HG02973 (cell line): ENCODE measurements around the gene ARHGAP24.
A peak's percentile ranks its signal among the peaks of the same experiment; 100 is the strongest.

Source experiments
- ATAC-seq: cut with Tn5 transposase; IDR thresholded peaks from one replicate; pipeline ENCODE4 v1.9.1; 2021; ENCODE audit warnings: moderate library complexity; ENCODE audit not compliant: unreplicated experiment

ARHGAP24 gene

DNA sequence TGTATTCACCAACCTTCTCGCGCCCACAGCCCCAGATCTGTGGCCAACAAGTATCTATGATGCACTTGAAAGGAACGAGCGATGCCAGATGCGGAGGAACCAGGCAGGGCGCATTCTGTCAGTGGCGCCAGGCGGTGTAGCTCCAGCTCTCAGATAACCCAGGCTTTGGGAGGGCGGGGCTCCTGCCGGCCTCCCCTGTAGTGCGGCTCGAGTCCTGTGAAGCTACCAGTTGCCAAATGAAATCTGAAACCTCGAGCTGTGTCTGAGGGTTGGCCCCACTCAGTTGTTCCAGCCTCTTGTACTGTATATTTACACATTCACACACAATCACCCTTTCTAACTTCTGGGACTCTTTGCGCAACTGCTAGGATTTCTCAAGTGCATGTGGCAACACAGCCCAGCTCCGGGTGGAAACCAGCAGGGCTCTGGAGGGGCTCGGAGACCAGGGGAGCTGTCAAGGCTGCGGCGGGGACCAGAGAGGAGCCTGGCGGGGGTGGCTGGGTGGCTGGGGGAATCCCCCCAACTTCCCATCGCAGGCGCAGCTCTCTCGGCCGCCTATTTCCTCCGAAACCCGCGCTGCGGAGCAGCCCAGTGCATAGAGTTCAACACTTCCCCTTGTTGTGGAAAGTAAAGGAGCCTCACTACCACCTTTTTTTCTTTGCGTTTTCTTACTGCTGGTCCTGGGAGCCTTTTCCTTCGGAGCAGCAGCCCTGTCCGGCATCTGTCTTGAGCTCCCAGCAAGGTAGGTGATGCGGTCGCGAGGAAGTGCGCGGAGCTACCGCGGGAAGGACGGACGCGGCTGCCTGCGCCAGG lies at the start of gene ARHGAP24:
TSS of gene ARHGAP24 (plus strand) at position 333 of the 813 bp plus-strand sequence.
- ATAC-seq: peak; percentile 86

DNA sequence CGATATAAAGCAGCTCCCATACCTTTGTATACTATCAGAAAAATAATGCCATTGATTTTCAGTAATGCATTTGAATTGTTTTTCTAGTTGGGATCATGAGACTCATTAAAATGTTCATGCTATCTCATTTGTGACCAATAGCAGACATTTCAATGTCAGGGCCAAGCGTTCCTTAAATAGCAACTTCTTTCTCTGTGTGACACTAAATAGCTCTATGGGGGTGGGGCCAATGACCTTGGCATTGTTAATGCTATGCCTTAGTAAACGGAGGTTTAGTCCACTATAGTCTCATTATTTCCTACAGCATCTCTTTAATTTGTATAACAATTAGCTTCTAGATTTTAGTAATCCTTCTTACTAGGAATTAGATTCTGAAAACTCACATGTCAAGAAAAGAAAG lies 48.6 kb upstream of the ARHGAP24 start:
- no peak for ATAC-seq

DNA sequence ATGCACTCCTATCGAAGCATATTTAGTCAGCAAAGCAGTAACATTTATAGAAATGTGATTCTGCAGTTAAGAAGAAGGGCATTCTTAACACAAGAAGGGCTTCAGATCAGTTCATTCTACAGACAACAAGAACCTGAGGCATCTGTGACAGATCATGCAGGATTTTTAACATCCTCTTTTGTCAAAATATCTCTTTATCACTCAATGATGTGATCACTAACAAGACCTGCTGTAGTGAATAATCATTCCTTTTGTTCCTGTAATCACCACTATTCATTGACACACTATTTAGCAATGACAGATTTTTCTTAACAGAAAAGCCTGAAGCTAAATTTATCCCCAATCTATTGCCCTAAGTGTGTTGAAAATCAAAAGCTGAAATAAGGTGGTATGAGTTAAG lies 47.8 kb upstream of the ARHGAP24 start:
- no peak for ATAC-seq

DNA sequence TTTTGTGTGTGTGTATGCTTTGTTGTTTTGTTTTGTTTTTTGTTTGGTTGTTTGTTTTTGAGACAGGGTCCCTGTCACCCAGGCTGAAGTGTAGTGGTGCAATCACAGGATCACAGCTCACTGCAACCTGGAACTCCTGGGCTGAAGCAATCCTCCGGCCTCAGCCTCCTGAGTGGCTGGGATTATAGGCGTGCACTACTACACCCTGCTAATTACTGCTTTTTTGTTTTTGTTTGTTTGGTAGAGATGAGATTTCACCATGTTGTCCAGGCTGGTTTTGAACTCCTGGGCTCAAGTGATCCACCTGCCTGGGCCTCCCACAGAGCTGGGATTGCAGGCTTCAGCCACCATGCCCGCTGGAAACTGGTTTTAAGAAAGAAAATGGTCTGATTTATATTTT lies 44.7 kb upstream of the ARHGAP24 start:
- ATAC-seq: no peak

DNA sequence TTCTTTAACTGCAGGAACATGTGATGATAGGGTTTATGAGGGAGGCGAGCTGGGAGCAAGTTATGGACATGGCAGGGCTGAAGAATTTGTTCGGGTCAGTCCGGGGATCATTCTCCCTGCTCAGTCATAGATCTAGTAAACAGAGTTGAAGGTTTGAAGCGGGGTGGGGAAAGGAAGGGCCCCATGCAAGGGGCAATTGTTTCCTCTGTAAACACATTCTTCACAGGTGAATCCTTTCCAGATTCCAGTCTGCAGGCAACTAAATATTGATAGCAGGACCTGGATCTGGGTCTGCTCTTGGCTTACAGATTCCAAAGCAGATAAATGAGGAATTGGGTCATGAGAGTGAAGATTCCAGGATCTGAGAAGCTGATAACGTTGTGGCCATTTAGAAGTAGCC lies 44.3 kb upstream of the ARHGAP24 start:
- ATAC-seq: no peak

DNA sequence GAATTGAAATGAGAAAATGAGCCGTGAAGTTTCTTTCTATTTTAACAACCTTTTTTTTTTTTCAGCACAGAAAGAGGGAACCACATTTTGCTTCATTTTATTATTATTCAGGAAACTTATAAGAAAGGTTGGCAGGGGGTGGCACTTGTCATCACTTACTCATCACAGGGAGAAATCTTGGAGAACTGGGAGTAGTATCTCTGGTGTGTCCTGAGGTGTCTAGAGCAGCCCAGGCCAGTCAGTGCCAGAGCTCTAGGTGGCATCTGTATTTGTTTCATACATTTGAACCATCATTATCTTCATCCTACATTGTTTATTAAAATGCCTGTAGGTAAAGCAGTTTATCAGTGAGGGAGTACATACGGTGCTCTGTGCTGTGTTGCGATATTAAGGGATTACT lies 43.8 kb upstream of the ARHGAP24 start:
- ATAC-seq: no peak

DNA sequence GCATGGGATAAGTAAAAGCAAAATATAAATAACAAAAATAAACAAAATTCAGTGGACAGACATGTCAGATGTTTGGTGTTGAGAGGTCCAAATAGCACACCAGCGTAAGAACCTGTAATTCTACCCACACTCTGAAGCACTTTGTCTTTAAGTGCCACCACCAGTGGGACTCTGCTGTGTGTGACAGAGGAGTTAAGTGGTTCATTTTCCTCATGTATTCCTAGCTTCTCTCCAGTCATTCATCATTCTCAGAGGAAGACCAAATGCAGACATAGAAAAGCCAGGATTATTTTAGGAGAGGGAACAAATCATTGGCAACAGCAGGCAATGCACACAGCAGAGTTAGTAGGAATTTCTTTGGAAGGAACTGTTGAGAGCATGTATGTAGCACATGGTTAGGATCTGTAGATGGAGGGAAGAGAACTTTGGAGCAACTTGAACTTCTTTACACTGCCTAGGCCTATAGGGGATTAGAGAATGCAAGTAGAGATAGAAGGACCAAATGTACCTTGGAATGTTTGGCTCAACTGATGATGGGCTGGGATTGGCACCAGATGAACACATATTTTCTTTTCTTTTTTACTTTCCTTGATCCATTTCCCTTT lies 43.0 kb upstream of the ARHGAP24 start:
- no peak for ATAC-seq

DNA sequence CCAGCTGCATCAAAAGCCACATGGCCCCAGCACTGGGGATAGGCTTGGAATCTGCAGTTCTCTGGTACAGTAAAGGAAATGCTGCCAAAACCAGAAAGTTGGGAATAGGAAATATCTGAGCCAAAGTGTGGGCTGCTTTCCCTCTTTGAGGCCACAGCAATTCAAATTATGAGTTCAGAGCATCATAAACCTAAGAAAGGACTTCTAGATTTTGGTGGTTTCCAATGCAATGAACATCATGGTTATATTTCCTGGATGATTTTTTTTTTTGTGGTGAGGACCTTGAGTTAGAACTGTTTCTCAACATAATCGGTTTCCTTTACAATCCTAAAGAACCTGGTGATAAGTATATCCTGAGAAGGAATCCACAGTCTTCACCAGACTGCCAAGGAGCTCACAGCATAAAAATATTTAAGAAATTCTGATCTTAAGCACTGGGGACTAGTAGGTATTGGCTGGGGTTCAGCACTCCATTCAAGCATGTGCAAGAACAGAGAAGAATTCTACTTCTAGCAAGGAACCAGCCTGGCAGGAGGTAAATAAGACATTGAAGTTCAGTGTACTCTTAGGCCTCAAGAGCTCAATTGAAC lies 29.8 kb upstream of the ARHGAP24 start:
- ATAC-seq: no peak

DNA sequence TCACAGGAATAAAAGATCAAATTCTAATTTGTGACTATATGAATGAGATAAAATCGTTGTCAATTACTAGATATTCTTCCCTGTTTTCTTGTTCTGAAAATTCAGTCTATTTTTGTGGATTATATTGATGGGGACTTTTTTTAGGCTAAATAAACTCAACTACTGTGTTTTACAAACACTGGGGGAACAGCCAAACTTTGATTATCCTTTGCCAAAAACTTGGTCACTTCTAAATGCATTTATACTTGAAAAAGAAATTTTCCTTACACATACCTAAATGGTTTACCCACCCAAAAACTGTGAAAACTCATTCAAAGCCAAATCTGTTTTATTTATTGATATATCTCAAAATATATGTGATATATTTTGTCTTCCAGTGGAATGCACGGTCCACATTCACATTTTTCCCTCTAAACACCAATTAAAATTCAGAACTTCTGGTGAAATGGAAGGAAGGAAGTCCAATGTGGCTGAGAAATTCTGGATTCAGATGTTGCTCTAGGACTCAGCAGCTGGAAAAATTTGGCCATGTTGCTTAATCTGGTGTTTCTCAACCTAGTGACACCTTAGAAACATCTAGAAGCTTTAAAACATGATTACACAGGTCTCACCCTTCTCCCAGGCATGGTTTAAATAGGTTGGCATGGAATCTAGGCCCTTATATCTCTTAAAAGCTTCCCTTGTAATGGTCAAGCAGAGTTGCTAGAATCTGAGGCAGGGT lies 28.6 kb upstream of the ARHGAP24 start:
- ATAC-seq: no peak

DNA sequence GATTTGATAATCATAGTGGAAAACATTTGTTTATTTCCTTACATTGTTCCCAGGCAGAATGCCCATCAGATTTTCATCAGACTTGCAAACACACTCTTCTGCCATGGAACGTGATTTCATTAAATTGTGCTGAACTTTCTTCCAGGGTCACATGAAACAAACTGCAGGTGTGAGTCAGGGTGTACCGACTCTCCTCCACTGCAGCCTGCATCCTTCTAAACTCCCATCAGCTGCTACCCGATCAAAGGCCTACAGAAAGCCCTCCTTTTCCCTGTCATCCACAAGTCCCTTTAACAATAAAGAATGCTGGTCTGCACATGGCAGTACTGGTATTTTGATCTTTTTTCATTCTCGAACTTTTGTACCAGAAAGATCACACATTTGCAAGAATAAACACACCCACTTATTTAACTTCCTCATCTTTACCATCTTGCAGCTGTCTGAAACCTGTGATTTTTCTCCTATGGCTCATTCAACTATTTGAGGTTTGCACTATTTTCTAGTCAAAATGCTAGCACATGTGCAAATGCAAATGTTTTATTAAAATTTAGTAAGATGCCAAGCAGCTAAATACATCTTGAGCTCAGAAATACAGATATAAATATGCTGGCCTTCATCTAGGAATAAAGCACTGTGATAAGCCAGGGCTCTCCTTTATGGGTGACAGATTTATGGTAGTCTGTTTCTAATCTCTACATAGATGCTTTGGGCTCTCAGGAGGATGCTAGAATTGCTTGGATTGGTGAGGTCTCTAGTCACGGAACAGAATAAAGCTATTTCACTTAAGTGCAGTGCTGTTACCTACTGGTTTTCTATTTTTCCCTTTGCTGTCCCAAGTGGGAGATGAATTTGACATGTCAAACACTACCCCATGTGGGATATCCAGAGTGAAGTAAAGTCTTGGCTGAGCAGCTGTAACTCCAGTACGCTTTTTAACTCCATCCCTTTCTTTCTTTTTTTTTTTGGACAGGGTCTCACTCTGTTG lies 25.8 kb upstream of the ARHGAP24 start:
- peak; percentile 65 for ATAC-seq

DNA sequence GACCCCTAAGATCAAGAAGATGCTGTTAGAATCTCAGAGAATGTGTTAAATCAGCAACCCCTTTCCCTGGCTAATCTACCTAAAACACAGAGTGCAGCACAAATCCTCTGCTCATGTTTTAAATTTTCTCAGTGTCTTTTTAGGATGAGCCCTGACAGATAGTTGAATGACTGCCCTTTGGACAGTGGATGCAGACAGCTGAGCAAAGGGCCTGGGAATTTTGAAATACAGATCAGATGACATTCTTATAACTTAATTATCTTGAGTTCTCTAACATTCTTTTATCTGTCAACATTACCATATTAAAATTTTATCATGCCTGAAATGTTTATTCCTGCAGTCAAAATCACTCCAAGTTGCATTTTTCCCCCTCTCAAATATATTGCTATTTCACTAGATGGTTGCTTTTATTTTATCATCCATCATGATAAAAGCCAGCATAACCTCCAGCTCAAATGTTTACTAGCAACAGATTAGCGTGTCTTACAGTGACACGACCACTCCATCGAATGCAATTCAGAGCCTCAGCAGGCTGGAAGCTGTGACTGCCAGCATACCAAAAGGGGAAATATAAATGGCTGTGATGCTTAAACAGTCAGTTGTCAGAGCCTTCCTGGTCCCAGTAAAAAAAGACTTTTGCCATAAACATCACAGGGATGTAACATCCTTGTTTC lies 22.8 kb upstream of the ARHGAP24 start:
- no peak for ATAC-seq

DNA sequence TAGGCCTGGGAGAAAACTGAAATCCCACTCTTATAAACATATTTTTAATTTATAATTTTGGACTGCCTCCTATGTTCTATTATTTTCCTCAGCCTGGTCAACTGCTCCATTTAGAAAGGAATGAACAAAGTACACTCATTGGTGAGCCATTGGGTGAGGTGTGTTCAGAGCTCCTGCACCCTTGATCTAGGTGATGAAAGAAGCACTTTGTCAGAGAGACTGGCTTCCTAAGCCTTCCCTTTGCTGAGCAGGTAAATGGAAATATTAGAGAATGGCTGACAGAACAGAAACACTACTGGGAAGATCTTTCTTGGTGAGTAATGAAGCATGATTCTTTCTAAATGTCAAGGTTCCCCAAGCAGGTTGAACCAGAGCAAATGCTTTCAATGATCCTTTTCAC lies 19.0 kb upstream of the ARHGAP24 start:
- no peak for ATAC-seq

DNA sequence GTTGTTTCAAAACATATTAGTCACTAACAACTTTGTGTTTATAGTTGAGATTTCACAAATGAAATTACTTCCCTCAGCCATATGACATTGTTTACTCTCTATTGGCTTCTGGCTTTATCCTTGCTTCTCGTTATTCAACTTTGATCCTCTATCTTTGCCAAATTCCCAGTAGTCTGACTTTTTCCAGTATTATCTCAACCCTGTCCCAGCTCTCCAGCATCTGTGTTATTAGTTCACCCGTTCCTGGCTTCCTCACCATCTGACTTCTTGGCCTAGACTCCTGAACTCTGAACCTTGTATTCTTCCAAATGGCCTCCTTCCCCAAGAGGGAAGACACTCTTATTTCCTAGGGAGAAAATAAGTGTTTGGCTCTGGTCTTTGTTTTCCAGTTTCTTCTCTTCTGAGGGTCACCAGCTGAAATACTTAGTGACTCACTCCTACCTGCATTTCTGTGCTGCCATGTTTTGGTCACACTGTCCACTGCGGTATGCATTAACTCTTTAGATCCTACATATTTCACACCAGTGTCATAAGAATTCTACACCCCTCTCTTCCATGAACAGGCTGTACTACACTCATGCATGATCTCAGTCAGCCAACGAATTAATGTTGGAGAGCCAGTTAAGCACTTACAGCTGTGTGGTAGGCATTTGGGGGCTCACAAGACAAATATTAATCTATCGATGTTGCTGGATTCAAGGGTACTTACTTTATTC lies 17.0 kb upstream of the ARHGAP24 start:
- no peak for ATAC-seq

DNA sequence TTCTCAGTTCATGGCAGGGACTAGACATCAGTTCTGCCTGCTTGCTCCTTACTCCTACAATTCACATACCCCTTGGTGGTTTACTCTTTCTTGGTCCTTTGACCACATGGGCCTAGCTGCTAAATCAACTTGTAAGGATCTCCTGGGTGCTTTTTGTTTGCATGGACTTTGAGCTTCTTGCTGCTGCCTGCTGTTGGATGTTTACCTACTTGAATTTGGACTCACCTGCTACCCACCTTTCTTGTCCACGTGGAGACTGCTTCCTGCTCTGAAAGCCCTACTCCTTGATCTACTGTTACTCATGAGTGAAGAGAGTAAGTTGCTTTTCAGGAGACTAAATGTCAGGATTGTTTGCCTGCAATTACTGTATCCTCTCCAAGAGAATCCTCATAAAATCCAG lies 15.2 kb upstream of the ARHGAP24 start:
- no peak for ATAC-seq

DNA sequence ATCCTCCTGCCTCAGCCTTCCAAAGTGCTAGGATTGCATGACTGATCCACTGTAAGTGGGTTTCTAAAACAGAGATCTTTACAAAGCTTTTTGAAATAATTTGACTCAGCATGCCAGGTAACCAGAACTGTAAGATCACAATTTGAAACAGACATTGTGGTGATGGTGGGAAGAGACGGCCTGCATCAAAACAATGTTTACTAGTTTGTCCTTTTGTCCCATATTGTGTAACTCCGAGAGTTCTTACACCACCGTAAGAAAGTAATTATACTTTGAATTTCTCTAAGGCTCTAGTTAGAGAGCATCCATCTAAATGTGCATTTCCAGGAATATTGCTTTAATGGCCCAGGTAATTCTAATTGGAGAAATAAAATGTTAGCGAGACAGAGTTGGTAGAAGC lies 594 bp upstream of the ARHGAP24 start:
- no peak for ATAC-seq

DNA sequence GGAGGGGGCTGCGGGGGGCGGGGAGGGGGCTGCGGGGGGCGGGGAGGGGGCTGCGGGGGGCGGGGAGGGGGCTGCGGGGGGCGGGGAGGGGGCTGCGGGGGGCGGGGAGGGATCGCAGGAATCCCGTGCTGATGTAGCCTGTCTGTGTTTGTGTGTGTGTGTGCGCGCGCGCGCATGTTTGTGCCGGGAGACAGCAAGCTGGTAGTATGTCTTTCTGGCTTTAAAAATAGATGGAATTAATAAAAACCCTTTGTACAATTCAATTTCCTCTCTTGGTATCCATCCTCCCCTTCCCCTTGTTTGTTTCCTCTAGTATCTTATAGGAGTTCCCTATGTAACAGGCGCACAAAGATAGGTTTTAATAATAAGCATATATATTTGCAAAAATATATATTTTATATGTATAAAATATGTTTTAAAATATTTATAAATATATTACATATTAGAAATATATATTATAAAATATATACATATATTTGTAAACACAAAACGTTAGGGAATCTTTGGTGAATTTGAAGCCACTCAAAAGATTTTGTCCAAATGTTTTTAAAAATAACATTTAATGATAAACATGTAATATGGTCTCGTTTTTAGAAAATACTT lies 782 bp downstream of the ARHGAP24 start:
- ATAC-seq: no peak

DNA sequence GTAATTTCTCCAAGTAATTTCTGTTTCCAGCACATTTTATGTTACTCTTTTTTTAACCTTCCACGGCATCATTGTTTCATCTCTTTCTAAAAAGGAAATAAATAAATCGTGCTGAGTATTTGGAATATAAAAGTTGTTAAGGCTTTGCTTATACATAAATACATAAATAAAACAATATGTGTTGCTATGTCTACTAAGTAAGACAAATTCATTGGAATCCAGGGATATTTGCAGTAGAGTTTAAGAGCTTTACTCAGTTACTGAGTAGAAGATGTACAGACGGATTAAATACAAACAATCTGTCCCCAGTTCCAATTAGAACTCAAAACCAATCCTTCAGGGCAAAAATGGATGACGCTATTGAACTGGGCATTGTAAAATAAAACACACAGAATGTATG lies 1.4 kb downstream of the ARHGAP24 start:
- ATAC-seq: no peak

DNA sequence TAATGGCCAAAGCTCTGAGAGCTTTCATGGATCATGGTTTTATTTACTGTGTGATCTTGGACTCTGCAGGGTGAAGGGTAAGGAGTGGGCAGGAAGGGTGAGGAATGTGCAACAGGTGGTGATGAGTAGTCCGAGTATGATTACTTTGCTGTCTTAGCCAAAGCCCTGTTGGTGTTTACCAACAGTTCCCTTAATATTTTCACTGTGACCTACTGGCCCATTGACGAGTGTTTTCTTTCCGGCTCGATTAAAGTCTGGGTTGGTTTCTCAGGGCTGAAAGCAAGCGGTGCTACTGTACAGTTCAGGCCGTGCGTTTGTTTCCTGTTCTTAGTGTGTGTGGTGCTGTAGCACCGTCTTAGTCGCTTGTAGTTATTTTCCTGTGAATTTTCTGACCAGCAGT lies 2.6 kb downstream of the ARHGAP24 start:
- ATAC-seq: no peak

DNA sequence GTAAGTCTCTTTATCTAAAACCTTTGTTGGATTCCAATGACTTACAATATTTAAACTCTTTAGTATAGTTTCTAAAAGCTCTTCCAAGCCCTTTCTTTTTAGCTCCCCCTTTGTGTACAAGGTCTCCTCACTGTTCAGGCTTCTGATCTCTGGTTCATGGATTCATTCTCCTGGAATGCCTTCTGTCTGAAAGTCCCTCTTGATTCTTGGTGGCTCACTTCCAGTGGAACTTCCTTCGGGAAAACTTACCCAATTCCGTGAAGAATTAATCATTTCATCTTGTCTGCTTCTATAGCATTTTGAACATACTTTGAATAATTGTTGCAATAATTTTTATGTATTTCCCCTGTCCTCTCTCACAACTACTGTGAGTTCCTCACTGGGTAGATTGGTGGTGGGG lies 3.6 kb downstream of the ARHGAP24 start:
- ATAC-seq: no peak
